WI38 (cell line): ENCODE data around the gene ZIC4.

Source experiments
- H3K4me3 ChIP-seq: 2 replicates; pipeline ENCODE4 v1.5.1; 2011; ENCODE audit warnings: low read depth, mild to moderate bottlenecking, control low read depth, low read length
- TF ChIP-seq, protein P1 (sequence below): IDR thresholded peaks from 2 replicates; pipeline ENCODE4 v1.5.1; 2012; ENCODE audit warnings: low read depth, mild to moderate bottlenecking, control low read depth, low read length

Gene ZIC4

DNA sequence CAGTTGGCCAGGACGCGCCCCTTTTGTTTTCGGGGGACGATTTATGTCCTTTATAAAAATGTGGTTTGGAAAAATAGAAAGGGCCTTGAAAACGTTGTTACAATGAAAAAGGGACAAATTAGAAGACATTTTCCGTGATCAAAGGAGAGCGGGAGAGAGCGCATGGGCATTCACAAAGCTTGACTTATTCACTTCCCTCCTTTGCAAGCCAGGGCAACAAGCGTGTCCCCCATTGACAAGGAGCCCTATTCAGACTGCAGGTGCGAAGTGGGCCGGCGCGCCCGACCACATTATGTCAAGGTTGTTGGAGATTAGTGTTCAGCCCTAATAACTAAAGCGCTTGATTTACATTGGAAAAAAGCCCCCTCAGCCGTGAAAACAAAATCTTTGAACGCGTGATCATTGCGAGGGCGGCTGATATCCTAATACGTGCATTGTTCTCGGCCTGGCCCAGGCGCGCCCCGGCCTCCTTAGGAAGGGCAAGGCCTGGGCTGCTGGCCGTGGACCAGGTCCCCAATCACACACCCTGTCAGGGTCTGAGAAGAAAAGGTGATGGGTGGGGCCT lies 25.9 kb downstream of the ZIC4 start:
- TF ChIP-seq, protein P1, sequence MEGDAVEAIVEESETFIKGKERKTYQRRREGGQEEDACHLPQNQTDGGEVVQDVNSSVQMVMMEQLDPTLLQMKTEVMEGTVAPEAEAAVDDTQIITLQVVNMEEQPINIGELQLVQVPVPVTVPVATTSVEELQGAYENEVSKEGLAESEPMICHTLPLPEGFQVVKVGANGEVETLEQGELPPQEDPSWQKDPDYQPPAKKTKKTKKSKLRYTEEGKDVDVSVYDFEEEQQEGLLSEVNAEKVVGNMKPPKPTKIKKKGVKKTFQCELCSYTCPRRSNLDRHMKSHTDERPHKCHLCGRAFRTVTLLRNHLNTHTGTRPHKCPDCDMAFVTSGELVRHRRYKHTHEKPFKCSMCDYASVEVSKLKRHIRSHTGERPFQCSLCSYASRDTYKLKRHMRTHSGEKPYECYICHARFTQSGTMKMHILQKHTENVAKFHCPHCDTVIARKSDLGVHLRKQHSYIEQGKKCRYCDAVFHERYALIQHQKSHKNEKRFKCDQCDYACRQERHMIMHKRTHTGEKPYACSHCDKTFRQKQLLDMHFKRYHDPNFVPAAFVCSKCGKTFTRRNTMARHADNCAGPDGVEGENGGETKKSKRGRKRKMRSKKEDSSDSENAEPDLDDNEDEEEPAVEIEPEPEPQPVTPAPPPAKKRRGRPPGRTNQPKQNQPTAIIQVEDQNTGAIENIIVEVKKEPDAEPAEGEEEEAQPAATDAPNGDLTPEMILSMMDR: no peak
- no peak overlapping the region for H3K4me3 ChIP-seq

DNA sequence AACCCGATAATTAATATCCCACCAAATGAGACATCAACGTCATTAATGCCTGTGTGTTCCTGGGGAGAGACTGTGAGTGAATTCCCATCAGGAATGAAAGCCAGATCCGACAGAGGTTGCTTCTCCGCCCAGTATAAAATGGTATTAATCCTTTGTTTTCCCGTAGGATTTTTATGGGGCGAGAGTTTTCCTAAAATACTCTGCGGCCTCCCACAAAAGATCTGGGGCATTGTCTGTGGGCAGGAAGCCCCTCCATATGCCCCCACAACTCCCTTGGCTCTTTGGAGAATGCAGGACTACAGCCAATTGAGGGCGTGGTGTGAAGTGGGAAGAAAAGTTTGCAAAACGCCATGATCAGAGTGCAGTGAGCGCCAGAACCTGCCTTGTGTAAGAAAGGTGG lies 26.7 kb downstream of the ZIC4 start:
- TF ChIP-seq, protein P1: no peak
- no peak overlapping the region for H3K4me3 ChIP-seq

- TF ChIP-seq, protein P1: no peak
- H3K4me3 ChIP-seq: no peak overlapping the region
These were observed 28.7 kb downstream of the ZIC4 start for GRCh38 chr3:147377412-147378367.

DNA sequence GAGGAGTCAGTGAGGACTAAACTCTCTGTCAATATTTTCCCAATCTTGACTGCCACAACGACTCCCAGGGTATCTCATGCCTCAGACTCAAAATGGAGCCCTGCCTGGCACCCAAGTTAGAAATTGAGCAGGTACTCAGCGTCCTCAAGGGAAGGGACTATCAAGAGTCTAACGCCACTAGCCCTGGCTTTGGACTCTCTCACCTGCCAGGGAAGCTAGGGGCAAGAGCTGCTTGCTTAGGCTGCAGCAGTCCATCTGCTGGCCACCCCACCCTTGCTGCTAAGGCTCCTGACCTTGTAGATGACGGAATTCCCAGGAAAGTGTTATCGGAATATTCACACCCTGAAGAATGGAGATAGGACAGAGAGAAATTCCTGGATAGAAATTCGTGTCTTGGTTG lies 33.0 kb downstream of the ZIC4 start:
- H3K4me3 ChIP-seq: no peak overlapping the region
- TF ChIP-seq, protein P1: no peak

DNA sequence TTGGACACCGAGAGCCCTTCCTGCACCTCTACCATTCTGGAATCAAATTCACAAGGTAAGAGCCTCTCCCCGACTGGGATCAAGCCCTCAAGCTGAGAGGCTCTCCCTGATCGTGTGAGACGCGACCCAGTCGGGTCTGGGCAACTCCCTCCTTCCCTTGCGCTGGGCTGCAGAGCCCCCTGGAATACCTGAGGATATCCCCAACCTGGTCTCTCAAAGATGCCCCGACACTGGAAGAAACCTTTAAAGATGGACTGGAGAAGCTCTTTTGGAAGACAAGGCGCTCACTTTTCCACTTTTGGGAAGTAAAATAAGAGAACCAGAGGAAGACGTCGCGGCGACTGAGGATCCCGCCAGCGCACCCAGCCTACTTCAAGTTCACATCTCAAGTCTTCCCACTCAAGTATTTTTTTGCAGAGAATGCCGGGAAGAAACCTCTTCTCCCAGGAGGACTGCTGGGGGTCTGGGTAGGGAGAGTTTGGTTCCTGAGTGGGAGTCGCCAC lies 33.8 kb downstream of the ZIC4 start:
- no peak overlapping the region for H3K4me3 ChIP-seq
- TF ChIP-seq, protein P1: no peak

DNA sequence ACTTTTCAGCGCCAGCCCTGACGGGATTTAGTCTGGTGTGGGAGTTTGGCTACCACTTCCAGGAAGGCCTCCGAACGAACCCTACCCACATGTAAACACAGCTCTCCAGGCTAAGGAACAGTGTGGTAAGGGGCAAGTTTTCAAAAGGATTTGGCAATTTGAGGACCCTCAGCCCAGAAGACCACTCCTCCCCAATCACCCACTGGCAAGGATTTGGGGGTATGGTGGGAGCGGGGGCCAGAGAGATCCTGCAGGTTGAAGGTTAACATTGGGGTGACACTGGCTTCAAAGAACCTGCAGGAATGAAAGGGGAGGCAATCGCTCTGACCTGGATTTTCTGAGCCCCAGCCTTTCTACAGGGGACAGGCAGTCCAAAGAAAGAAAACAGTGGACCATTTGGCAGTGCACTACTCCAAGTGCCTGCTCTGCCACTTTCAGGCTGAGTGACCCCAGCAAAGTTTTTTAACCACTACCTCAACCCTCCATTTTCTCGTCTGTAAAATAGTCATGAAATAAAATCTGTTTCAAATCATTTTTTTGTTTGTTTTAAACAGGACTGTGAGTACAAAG lies 34.5 kb downstream of the ZIC4 start:
- H3K4me3 ChIP-seq: no peak overlapping the region
- TF ChIP-seq, protein P1: no peak

- TF ChIP-seq, protein P1: no peak
- no peak overlapping the region for H3K4me3 ChIP-seq
These were observed 35.2 kb downstream of the ZIC4 start for GRCh38 chr3:147371140-147371539.
